HepG2 (cell line): ENCODE measurements around the gene KIFAP3. TPM values are rescaled to one million over a fixed set of nuclear protein-coding genes. Genes with fewer than 3 reads are reported as not detected.

Experiments
- ATAC-seq: fragments of 200-7000 bp; cut with Tn5 transposase; 3 replicates; pipeline ENCODE4 v1.9.1; 2020; ENCODE audit warnings: mild to moderate bottlenecking, moderate library complexity
- BruUV-seq: library from RNA; stranded (reverse); fragments of 400-500 nt; replicated peaks from 2 replicates; lab custom pipeline; 2021; lab: Mats Ljungman, UMichigan
- CTCF ChIA-PET: fragments of 300-600 bp; formaldehyde crosslinking; extraction: SDS; loops from one replicate; lab custom pipeline; 2021; ENCODE audit warnings: low total read pairs, inconsistent platforms, low intra/inter-chr PET ratio; lab: Yijun Ruan, JAX
- POLR2A ChIA-PET: fragments of 350-600 bp; sonication (Branson Sonifier 250); formaldehyde crosslinking; loops from one replicate; lab custom pipeline; 2020; ENCODE audit warnings: antibody characterized with exemption, inconsistent platforms; lab: Yijun Ruan, JAX
- DNase-seq: peaks from one replicate; pipeline ENCODE4 v3.0.0-alpha.2; 2015; ENCODE audit warnings: low spot score
- FAIRE-seq: peaks from 3 replicates; lab custom pipeline; 2011; peaks lifted over from hg19 to GRCh38; lab: Jason Lieb, UNC
- H2AFZ ChIP-seq: one replicate; pipeline ENCODE4 v1.6.1; 2011; ENCODE audit warnings: low read length, inconsistent platforms
- H3K27ac ChIP-seq: fragments of 300-600 bp; 3 replicates; pipeline ENCODE4 v1.8.0; 2011; ENCODE audit warnings: mixed run types, mild to moderate bottlenecking, mixed read lengths, low read length, inconsistent platforms; ENCODE audit not compliant: insufficient read depth; ENCODE audit errors: extremely low read length
- H3K27me3 ChIP-seq, 2 experiments: fragments of 200-600 bp in 1 of 2; 2 replicates in 1 of 2; 3 replicates in 1 of 2; pipeline versions ENCODE4 v1.6.0 to v1.8.0; 2011; ENCODE audit warnings: low read length in 2 of 2, mild to moderate bottlenecking in 2 of 2, moderate library complexity in 2 of 2, inconsistent platforms in 1 of 2; ENCODE audit not compliant: insufficient read depth in 2 of 2, control insufficient read depth in 1 of 2
- H3K36me3 ChIP-seq, 2 experiments: fragments of 200-600 bp in 1 of 2; replicated peaks in 1 of 2; 2 replicates in 1 of 2; 3 replicates in 1 of 2; pipeline versions ENCODE4 v1.5.1 to v1.8.0; 2011; ENCODE audit warnings: low read length in 2 of 2, inconsistent platforms in 1 of 2; ENCODE audit not compliant: insufficient read depth in 2 of 2, control insufficient read depth in 1 of 2
- H3K4me1 ChIP-seq: 2 replicates; pipeline ENCODE4 v1.5.1; 2012; ENCODE audit warnings: low read length, inconsistent platforms; ENCODE audit not compliant: insufficient read depth
- H3K4me2 ChIP-seq: 2 replicates; pipeline ENCODE4 v1.6.0; 2011; ENCODE audit warnings: low read depth, low read length, inconsistent platforms
- H3K4me3 ChIP-seq, 3 experiments: fragments of 200-600 bp in 1 of 3; sonication (generic), shearing (Covaris generic) in 1 of 3; replicated peaks in 1 of 3; 2 replicates each; pipeline ENCODE4 v1.5.1; 2011 to 2016; ENCODE audit warnings: low read length in 3 of 3, inconsistent platforms in 2 of 3, low read depth in 2 of 3, mild to moderate bottlenecking in 2 of 3, control low read depth in 1 of 3, mixed read lengths in 1 of 3; ENCODE audit not compliant: insufficient read depth in 1 of 3
- H3K79me2 ChIP-seq: one replicate; pipeline ENCODE4 v1.6.1; 2011; ENCODE audit warnings: low read length, inconsistent platforms; ENCODE audit not compliant: insufficient read depth
- H3K9ac ChIP-seq: 2 replicates; pipeline ENCODE4 v1.6.0; 2011; ENCODE audit warnings: mild to moderate bottlenecking, low read depth, low read length, inconsistent platforms; ENCODE audit not compliant: insufficient read depth
- H3K9me3 ChIP-seq: 2 replicates; pipeline ENCODE4 v1.5.1; 2012; ENCODE audit warnings: mild to moderate bottlenecking, low read length
- H4K20me1 ChIP-seq: 2 replicates; pipeline ENCODE4 v1.6.0; 2011; ENCODE audit warnings: inconsistent platforms, mild to moderate bottlenecking, low read length, moderate library complexity; ENCODE audit not compliant: insufficient read depth
- ARNTL ChIP-seq: sonication (generic); formaldehyde crosslinking; IDR thresholded peaks from 2 replicates; pipeline ENCODE4 v1.4.0; 2020; ENCODE audit warnings: mild to moderate bottlenecking, missing genetic modification reagents
- ETV5 ChIP-seq: IDR thresholded peaks from 2 replicates; pipeline ENCODE4 v1.6.1; 2018; ENCODE audit warnings: missing biosample characterization, missing genetic modification reagents, inconsistent platforms, borderline replicate concordance
- HINFP ChIP-seq: sonication (generic); formaldehyde crosslinking; IDR thresholded peaks from 2 replicates; pipeline ENCODE4 v1.4.0; 2020; ENCODE audit warnings: low read depth, mild to moderate bottlenecking, missing genetic modification reagents
- KAT7 ChIP-seq: IDR thresholded peaks from 2 replicates; pipeline ENCODE4 v1.6.1; 2018; ENCODE audit warnings: borderline replicate concordance, missing compliant biosample characterization
- MAFF ChIP-seq: IDR thresholded peaks from 2 replicates; pipeline ENCODE4 v1.6.1; 2011; ENCODE audit warnings: low read depth, low read length, improper control_type of control experiment
- MAFK ChIP-seq, 2 experiments: IDR thresholded peaks in 1 of 2; conservative IDR thresholded peaks in 1 of 2; 2 replicates each; pipeline ENCODE4 v1.6.1; 2011; ENCODE audit warnings: improper control_type of control experiment in 2 of 2, low read length in 2 of 2
- MLLT10 ChIP-seq: sonication (generic); formaldehyde crosslinking; IDR thresholded peaks from 2 replicates; pipeline ENCODE4 v1.4.0; 2020; ENCODE audit warnings: missing genetic modification reagents
- NBN ChIP-seq: fragments of 450-650 bp; conservative IDR thresholded peaks from 2 replicates; pipeline ENCODE4 v1.6.1; 2017
- NCOA1 ChIP-seq: sonication (generic); formaldehyde crosslinking; IDR thresholded peaks from 2 replicates; pipeline ENCODE4 v1.9.0; 2021; ENCODE audit warnings: missing genetic modification reagents
- SMAD9 ChIP-seq: sonication (generic); formaldehyde crosslinking; IDR thresholded peaks from 2 replicates; pipeline ENCODE4 v1.5.1; 2020; ENCODE audit warnings: mild to moderate bottlenecking, missing genetic modification reagents
- XBP1 ChIP-seq: sonication (generic); formaldehyde crosslinking; IDR thresholded peaks from 2 replicates; pipeline ENCODE4 v1.5.0; 2020; ENCODE audit warnings: missing genetic modification reagents
- ZNF180 ChIP-seq: sonication (generic); formaldehyde crosslinking; IDR thresholded peaks from 2 replicates; pipeline ENCODE4 v1.4.0; 2020; ENCODE audit warnings: low read depth, missing genetic modification reagents, borderline replicate concordance
- ZNF329 ChIP-seq: sonication (generic); formaldehyde crosslinking; IDR thresholded peaks from 2 replicates; pipeline ENCODE4 v1.9.0; 2021; ENCODE audit warnings: low read depth, mild to moderate bottlenecking, missing genetic modification reagents
- ZNF740 ChIP-seq: sonication (generic); formaldehyde crosslinking; IDR thresholded peaks from 2 replicates; pipeline ENCODE4 v1.4.0; 2020; ENCODE audit warnings: missing genetic modification reagents
- WGBS: methylation state at CpG from one replicate; pipeline ENCODE4 v1.1.6; 2017; ENCODE audit warnings: low lambda C conversion rate; 5-methylcytosine and 5-hydroxymethylcytosine counted together
- in situ Hi-C: cut with HindIII; loops from 2 replicates; pipeline ENCODE4 v1.10.0; 2017; ENCODE audit warnings: low pct_unique_long_range_greater_than_20kb; ENCODE audit not compliant: extremely low pct_ligation_motif_present
- intact Hi-C: fragments of 100-400 bp; cut with micrococcal nuclease; formaldehyde crosslinking; loops from one replicate; pipeline ENCODE4 v1.10.0; 2022; ENCODE audit not compliant: unreplicated experiment
- polyA plus RNA-seq, 8 experiments: library from polyadenylated mRNA; depleted of rRNA in 3 of 8; stranded (reverse) in 7 of 8; unstranded in 1 of 8; fragments of >200 nt; fragmentation: Illumina TruSeq in 4 of 8; extraction: Trizol in 4 of 8; gene quantifications; 2 replicates each; pipeline versions ENCODE4 v1.2.1 to v1.2.3, GENCODE V29; 2011 to 2016; ENCODE audit warnings: low read depth in 4 of 8, missing spikeins in 1 of 8, mixed read lengths in 1 of 8; ENCODE audit not compliant: insufficient read depth in 1 of 8
- total RNA-seq, 5 experiments: library from RNA; depleted of rRNA; stranded (reverse); fragments of >200 nt; fragmentation: Illumina TruSeq; extraction: Trizol; gene quantifications; 2 replicates each; pipeline ENCODE4 v1.2.3, GENCODE V29; 2016; ENCODE audit warnings: low read depth in 1 of 5

The KIFAP3 gene
- total and polyA plus RNA-seq, 2 of the 13 experiments (the other 11 are each of a cell fraction or from before 2014, with no cell fraction given): 3.4 to 10.0 TPM

- intact Hi-C loops: loop anchor here (5.0 to 10.0 kb wide), 2 partner anchors 152 to 529 kb away; no protein-coding TSS in a partner anchor
- no peaks in the 10 kb centered on the region for H4K20me1 ChIP-seq
- H3K27me3 ChIP-seq: no peaks in the 10 kb centered on the region
- no peaks in the 10 kb centered on the region for H3K36me3 ChIP-seq
- H3K4me1 ChIP-seq: no peaks in the 10 kb centered on the region
- CTCF ChIA-PET: no interaction called here
- no peak for DNase-seq
- WGBS: 37% methylated on average over 3 of the region's 3 CpGs
- ATAC-seq: no peak
- no peak for FAIRE-seq
- H2AFZ ChIP-seq: no peak overlapping the region
- in situ Hi-C loops: loop anchor here (25.0 kb wide), 1 partner anchor 1012 kb away; the partner anchor contains the start of gene MROH9
- POLR2A ChIA-PET: no interaction called here
- H3K9me3 ChIP-seq: no peaks in the 10 kb centered on the region
- no peak overlapping the region for H3K4me2 ChIP-seq
- no peak overlapping the region for H3K27ac ChIP-seq
- no peaks in the 10 kb centered on the region for H3K79me2 ChIP-seq
- no TSS peak for BruUV-seq
- no peak overlapping the region for H3K4me3 ChIP-seq
- H3K9ac ChIP-seq: no peak overlapping the region
- TF ChIP-seq ZNF740 (CRISPR knock-in tag) (no peak), MAFK (conservative IDR thresholded peaks at IDR 0.05 in 1 of 2, IDR thresholded peaks at IDR 0.05 in 1 of 2; ENCODE audit: low read length in 2 of 2) (peak; percentile 59 to 76), MAFF (peak; percentile 74)
- TF ChIP-seq, all 625 proteins: peak for 2
Measured at GRCh38 chr1:169925505-169926482, 148.7 kb downstream of the KIFAP3 start.

GRCh38 chr1:169924829-169925228 is 149.7 kb downstream of the KIFAP3 start:
- Histone ChIP-seq H3K9me3 (no peaks in the 10 kb centered on the region), H3K27me3 (no peaks in the 10 kb centered on the region), H3K4me1 (no peaks in the 10 kb centered on the region), H3K79me2 (no peaks in the 10 kb centered on the region), H3K27ac (no peak overlapping the region), H4K20me1 (no peaks in the 10 kb centered on the region), H3K9ac (no peak overlapping the region), H3K4me3 (no peak overlapping the region), H3K36me3 (no peaks in the 10 kb centered on the region), H2AFZ (no peak overlapping the region), H3K4me2 (no peak overlapping the region)
- in situ Hi-C loops: loop anchor here (25.0 kb wide), 1 partner anchor 1012 kb away; the partner anchor contains the start of gene MROH9
- DNase-seq: no peak
- ChIA-PET POLR2A (no interaction called here), CTCF (no interaction called here)
- TF ChIP-seq ETV5 (CRISPR knock-in tag) (no peak), XBP1 (CRISPR knock-in tag) (no peak), ZNF329 (CRISPR knock-in tag) (no peak), ZNF740 (CRISPR knock-in tag) (no peak), SMAD9 (no peak), MLLT10 (CRISPR knock-in tag) (no peak), NBN (no peak), ZNF180 (CRISPR knock-in tag) (no peak), NCOA1 (CRISPR knock-in tag) (no peak), HINFP (CRISPR knock-in tag) (no peak), ARNTL (no peak), KAT7 (CRISPR knock-in tag) (no peak)
- WGBS: 21% methylated on average over 2 of the region's 2 CpGs
- intact Hi-C loops: loop anchor here (5.0 to 10.0 kb wide), 2 partner anchors 152 to 530 kb away; no protein-coding TSS in a partner anchor
- no TSS peak for BruUV-seq
- ATAC-seq: no peak
- FAIRE-seq: no peak
